Loucy (cell line): ENCODE measurements around the gene MBLAC2.

Source experiments
- H2AFZ ChIP-seq: fragments of 200-600 bp; sonication (generic); 2 replicates; pipeline ENCODE4 v1.6.0; 2016; ENCODE audit warnings: antibody characterized with exemption, mild to moderate bottlenecking, low read length, moderate library complexity
- H3F3A ChIP-seq: fragments of 200-600 bp; 2 replicates; pipeline ENCODE4 v1.6.0; 2016; ENCODE audit warnings: antibody characterized with exemption, low read depth, mild to moderate bottlenecking
- H3K27me3 ChIP-seq: fragments of 200-600 bp; sonication (generic); 2 replicates; pipeline ENCODE4 v1.6.1; 2014; ENCODE audit warnings: low read length, mild to moderate bottlenecking; ENCODE audit not compliant: insufficient read depth, poor library complexity, severe bottlenecking
- H3K36me3 ChIP-seq: fragments of 200-600 bp; sonication (generic); 2 replicates; pipeline ENCODE4 v1.6.1; 2016; ENCODE audit warnings: low read length; ENCODE audit not compliant: insufficient read depth
- H3K4me1 ChIP-seq: fragments of 200-600 bp; sonication (generic); 2 replicates; pipeline ENCODE4 v1.5.1; 2014; ENCODE audit warnings: low read length, mild to moderate bottlenecking; ENCODE audit not compliant: insufficient read depth, poor library complexity, severe bottlenecking
- H3K4me2 ChIP-seq: fragments of 200-600 bp; sonication (generic); 2 replicates; pipeline ENCODE4 v1.6.0; 2014; ENCODE audit warnings: antibody characterized with exemption, low read length, low read depth, mild to moderate bottlenecking; ENCODE audit not compliant: poor library complexity, severe bottlenecking
- H3K4me3 ChIP-seq: fragments of 200-600 bp; sonication (generic); 2 replicates; pipeline ENCODE4 v1.5.1; 2014; ENCODE audit warnings: low read length, mild to moderate bottlenecking, mixed read lengths; ENCODE audit not compliant: poor library complexity, severe bottlenecking
- H3K79me2 ChIP-seq: fragments of 200-600 bp; sonication (generic); 2 replicates; pipeline ENCODE4 v1.6.1; 2014; ENCODE audit warnings: low read length; ENCODE audit not compliant: insufficient read depth
- H3K9ac ChIP-seq: fragments of 200-600 bp; sonication (generic); 2 replicates; pipeline ENCODE4 v1.6.0; 2014; ENCODE audit warnings: mild to moderate bottlenecking, low read depth, low read length, moderate library complexity; ENCODE audit not compliant: poor library complexity, severe bottlenecking
- H3K9me2 ChIP-seq: fragments of 200-600 bp; sonication (generic); replicated peaks from 2 replicates; pipeline ENCODE4 v1.6.1; 2016; ENCODE audit warnings: low read depth, low read length, mixed read lengths
- H3K9me3 ChIP-seq: fragments of 200-600 bp; sonication (generic); 2 replicates; pipeline ENCODE4 v1.6.1; 2014; ENCODE audit warnings: mild to moderate bottlenecking, antibody characterized with exemption, low read length, low read depth; ENCODE audit not compliant: insufficient read depth
- H4K20me1 ChIP-seq: fragments of 200-600 bp; sonication (generic); 2 replicates; pipeline ENCODE4 v1.6.0; 2014; ENCODE audit warnings: antibody characterized with exemption, low read length, mild to moderate bottlenecking; ENCODE audit not compliant: insufficient read depth, poor library complexity, severe bottlenecking
- CTCF ChIP-seq: fragments of 200-600 bp; sonication (generic); conservative IDR thresholded peaks from 2 replicates; pipeline ENCODE4 v1.5.1; 2014; ENCODE audit warnings: mild to moderate bottlenecking, antibody characterized with exemption, low read length
- EZH2phosphoT487 ChIP-seq: fragments of 200-600 bp; IDR thresholded peaks from 2 replicates; pipeline ENCODE4 v1.6.1; 2018; ENCODE audit warnings: antibody characterized with exemption, mild to moderate bottlenecking, moderate library complexity, borderline replicate concordance

Gene MBLAC2

GRCh38 chr5:90477621-90478215 is 3.1 kb upstream of the MBLAC2 start:
- peak overlapping the region; percentile 46 for H3K4me3 ChIP-seq
- peaks cover 12% of the 10 kb centered on the region for H3K79me2 ChIP-seq
- peaks cover 24% of the 10 kb centered on the region for H3K4me1 ChIP-seq
- H3K36me3 ChIP-seq = no peaks in the 10 kb centered on the region
- peak overlapping the region; percentile 72 for H3K4me2 ChIP-seq
- peak overlapping the region; percentile 27; the same call in 1 of the 2 replicates for H2AFZ ChIP-seq
- no peaks in the 10 kb centered on the region for H3K9me3 ChIP-seq
- H3K27me3 ChIP-seq = no peaks in the 10 kb centered on the region
- TF ChIP-seq EZH2phosphoT487 (no peak), CTCF (no peak)
- H4K20me1 ChIP-seq = peaks cover under 1% of the 10 kb centered on the region
- H3K9me2 ChIP-seq = no peaks in the 10 kb centered on the region
- no peak overlapping the region for H3K9ac ChIP-seq
- no peaks in the 10 kb centered on the region for H3F3A ChIP-seq

DNA sequence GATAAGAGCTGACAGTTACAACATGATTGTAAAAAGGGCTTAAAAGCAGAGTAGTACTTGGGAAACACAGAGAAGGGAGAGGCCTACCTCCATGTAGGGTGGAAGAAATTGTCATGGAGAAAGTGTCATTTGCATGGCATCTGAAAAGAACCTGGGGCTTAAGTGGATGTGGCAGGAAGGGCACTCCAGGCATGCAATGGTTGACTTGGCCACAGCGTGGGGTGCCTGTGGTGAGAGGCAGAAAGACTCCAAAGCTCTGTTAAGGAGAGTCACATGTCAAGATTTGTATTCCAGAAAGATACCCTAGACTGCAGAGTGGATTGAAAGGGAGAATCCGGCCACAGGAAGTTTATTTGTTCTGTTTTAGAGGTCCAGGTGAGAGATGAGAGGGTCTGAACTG is 2.5 kb upstream of the MBLAC2 start:
- H3K9ac ChIP-seq = no peak overlapping the region

DNA sequence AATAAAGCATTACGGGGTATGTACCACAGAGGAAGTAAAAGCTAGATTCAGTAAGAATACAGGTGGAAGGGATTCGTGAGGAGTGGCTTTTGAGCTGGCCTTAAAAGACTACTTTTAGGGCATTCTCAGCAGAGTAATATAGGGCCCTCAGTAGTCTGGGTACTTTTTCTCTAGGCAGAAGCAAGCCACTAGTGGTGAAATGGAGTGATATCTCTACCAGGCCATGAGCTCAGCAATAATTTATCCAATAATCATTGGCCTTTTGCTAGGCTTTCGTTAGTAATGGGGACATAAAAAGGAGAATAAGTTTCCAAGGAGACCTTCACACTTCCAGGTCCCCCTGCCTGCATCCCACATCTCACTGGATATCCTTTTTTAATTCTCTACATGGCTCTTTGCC is 1.8 kb upstream of the MBLAC2 start:
- H3K9me3 ChIP-seq = no peaks in the 10 kb centered on the region
- TF ChIP-seq CTCF (no peak), EZH2phosphoT487 (no peak)
- H3K4me3 ChIP-seq = no peak overlapping the region
- H3F3A ChIP-seq = no peaks in the 10 kb centered on the region
- H3K79me2 ChIP-seq = peaks cover 20% of the 10 kb centered on the region
- no peak overlapping the region for H3K9ac ChIP-seq
- peak overlapping the region; percentile 72 for H3K4me2 ChIP-seq
- H3K27me3 ChIP-seq = no peaks in the 10 kb centered on the region
- peaks cover 28% of the 10 kb centered on the region for H3K4me1 ChIP-seq
- no peak overlapping the region for H2AFZ ChIP-seq
- no peaks in the 10 kb centered on the region for H3K9me2 ChIP-seq
- H4K20me1 ChIP-seq = peaks cover 8% of the 10 kb centered on the region
- H3K36me3 ChIP-seq = no peaks in the 10 kb centered on the region

More for the DNA sequence above, 2.5 kb upstream of the MBLAC2 start:
- Histone ChIP-seq H4K20me1 (peaks cover 7% of the 10 kb centered on the region), H3K9me2 (no peaks in the 10 kb centered on the region), H3K27me3 (no peaks in the 10 kb centered on the region), H3K4me1 (peaks cover 28% of the 10 kb centered on the region), H3K4me2 (peak overlapping the region; percentile 72), H3K79me2 (peaks cover 18% of the 10 kb centered on the region), H3K36me3 (no peaks in the 10 kb centered on the region), H3K9me3 (no peaks in the 10 kb centered on the region), H3K4me3 (peak overlapping the region; percentile 46), H3F3A (no peaks in the 10 kb centered on the region), H2AFZ (no peak overlapping the region)
- no peak for TF ChIP-seq CTCF
- no peak for TF ChIP-seq EZH2phosphoT487
